Endothelial cell of umbilical vein (primary cell): ENCODE results near the gene SLC8A1.

Source experiments
- EZH2 ChIP-seq: IDR thresholded peaks from 2 replicates; pipeline ENCODE4 v1.6.1; 2012; ENCODE audit warnings: borderline replicate concordance, low read depth, mild to moderate bottlenecking, moderate library complexity, low read length, inconsistent platforms; ENCODE audit not compliant: severe bottlenecking
- GATA2 ChIP-seq: IDR thresholded peaks from 2 replicates; pipeline ENCODE4 v1.7.0; 2011; ENCODE audit warnings: low read depth, mild to moderate bottlenecking, moderate library complexity, mixed read lengths, low read length; ENCODE audit not compliant: insufficient read length, insufficient read depth
- JUN ChIP-seq: IDR thresholded peaks from 2 replicates; pipeline ENCODE4 v1.6.1; 2011; ENCODE audit warnings: borderline replicate concordance, low read depth; ENCODE audit not compliant: insufficient read length, insufficient read depth
- MYC ChIP-seq: IDR thresholded peaks from one replicate; pipeline ENCODE4 v1.6.1; 2011; ENCODE audit warnings: mild to moderate bottlenecking, low read depth, low read length
- POLR2A ChIP-seq: IDR thresholded peaks from 2 replicates; pipeline ENCODE4 v1.6.1; 2012; ENCODE audit warnings: low read depth, mild to moderate bottlenecking, control low read depth, low read length
- POLR2AphosphoS5 ChIP-seq: IDR thresholded peaks from 2 replicates; pipeline ENCODE4 v1.6.1; 2012; ENCODE audit warnings: low read depth, mild to moderate bottlenecking, control low read depth, low read length, moderate library complexity; ENCODE audit not compliant: insufficient read depth
- TF ChIP-seq, protein P1 (sequence below), 2 donors: IDR thresholded peaks; 1 replicate in 1 of 2; 2 replicates in 1 of 2; pipeline ENCODE4 v1.5.1; 2011; ENCODE audit warnings: low read length in 2 of 2, mild to moderate bottlenecking in 2 of 2, moderate library complexity in 2 of 2, control low read depth in 1 of 2, inconsistent platforms in 1 of 2, low read depth in 1 of 2; ENCODE audit not compliant: insufficient read depth in 1 of 2; ENCODE audit errors: extremely low read depth in 1 of 2

- TF ChIP-seq, protein P1, sequence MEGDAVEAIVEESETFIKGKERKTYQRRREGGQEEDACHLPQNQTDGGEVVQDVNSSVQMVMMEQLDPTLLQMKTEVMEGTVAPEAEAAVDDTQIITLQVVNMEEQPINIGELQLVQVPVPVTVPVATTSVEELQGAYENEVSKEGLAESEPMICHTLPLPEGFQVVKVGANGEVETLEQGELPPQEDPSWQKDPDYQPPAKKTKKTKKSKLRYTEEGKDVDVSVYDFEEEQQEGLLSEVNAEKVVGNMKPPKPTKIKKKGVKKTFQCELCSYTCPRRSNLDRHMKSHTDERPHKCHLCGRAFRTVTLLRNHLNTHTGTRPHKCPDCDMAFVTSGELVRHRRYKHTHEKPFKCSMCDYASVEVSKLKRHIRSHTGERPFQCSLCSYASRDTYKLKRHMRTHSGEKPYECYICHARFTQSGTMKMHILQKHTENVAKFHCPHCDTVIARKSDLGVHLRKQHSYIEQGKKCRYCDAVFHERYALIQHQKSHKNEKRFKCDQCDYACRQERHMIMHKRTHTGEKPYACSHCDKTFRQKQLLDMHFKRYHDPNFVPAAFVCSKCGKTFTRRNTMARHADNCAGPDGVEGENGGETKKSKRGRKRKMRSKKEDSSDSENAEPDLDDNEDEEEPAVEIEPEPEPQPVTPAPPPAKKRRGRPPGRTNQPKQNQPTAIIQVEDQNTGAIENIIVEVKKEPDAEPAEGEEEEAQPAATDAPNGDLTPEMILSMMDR (IDR thresholded peaks at IDR 0.05; ENCODE audit: extremely low read depth in 1 of 2, insufficient read depth in 1 of 2, low read depth in 1 of 2, low read length in 2 of 2), result no peak
- TF ChIP-seq POLR2A (no peak), GATA2 (no peak), JUN (no peak), POLR2AphosphoS5 (no peak), EZH2 (no peak), MYC (no peak)
These were observed 233.2 kb downstream of the SLC8A1 start for GRCh38 chr2:40218679-40219078.
